ENCODE data around the gene ADAMTS8. TPM values are rescaled to one million over a fixed set of nuclear protein-coding genes. Genes with fewer than 3 reads are reported as not detected.

Gene ADAMTS8
- total and polyA plus RNA-seq, 2 donors (not counting 3 experiments of a cell fraction or from before 2014, with no cell fraction given) = not detected

- Histone ChIP-seq H3K9ac (replicated peaks; ENCODE audit: extremely low read depth, insufficient read depth, low read length) (no peak overlapping the region), H3K27me3 (ENCODE audit: control insufficient read depth in 2 of 2, insufficient read depth in 2 of 2, low read length in 2 of 2) (peaks cover 23 to 24% of the 10 kb centered on the region in 2 experiments), H2AFZ (ENCODE audit: low read depth, low read length) (no peak overlapping the region), H3K27ac (ENCODE audit: insufficient read depth, low read depth, low read length) (no peak overlapping the region), H3K4me1 (ENCODE audit: control insufficient read depth, extremely low read depth, insufficient read depth, low read length) (no peaks in the 10 kb centered on the region), H4K20me1 (replicated peaks; ENCODE audit: control insufficient read depth, extremely low read depth, insufficient read depth, low read length) (no peaks in the 10 kb centered on the region), H3K36me3 (ENCODE audit: control insufficient read depth in 2 of 2, extremely low read depth in 1 of 2, insufficient read depth in 2 of 2, low read length in 2 of 2) (no peaks in the 10 kb centered on the region), H3K4me3 (replicated peaks in 1 of 3; ENCODE audit: insufficient read depth in 1 of 3, low read depth in 1 of 3, low read length in 3 of 3) (no peak overlapping the region), H3K9me1 (replicated peaks; ENCODE audit: control insufficient read depth, extremely low read depth, insufficient read depth, low read length) (no peaks in the 10 kb centered on the region), H3K9me3 (replicated peaks; ENCODE audit: control insufficient read depth, insufficient read depth, low read length) (no peaks in the 10 kb centered on the region), H3K4me2 (ENCODE audit: insufficient read depth, low read length) (no peak overlapping the region), H3K79me2 (ENCODE audit: control insufficient read depth, insufficient read depth, low read length) (no peaks in the 10 kb centered on the region)
- no peak for FAIRE-seq
- no peak for TF ChIP-seq MAX (IDR thresholded peaks at IDR 0.05; ENCODE audit: insufficient read depth, insufficient read length)
- TF ChIP-seq EZH2 (IDR thresholded peaks at IDR 0.05; ENCODE audit: borderline replicate concordance, low read depth, low read length, severe bottlenecking) = no peak
- no peak for TF ChIP-seq MYC (IDR thresholded peaks at IDR 0.05; ENCODE audit: low read depth, low read length)
- TF ChIP-seq GATA2 (IDR thresholded peaks at IDR 0.05; ENCODE audit: insufficient read depth, insufficient read length, low read depth, low read length) = no peak
- TF ChIP-seq POLR2AphosphoS5 (IDR thresholded peaks at IDR 0.05; ENCODE audit: insufficient read depth, low read depth, low read length) = no peak
- no peak for TF ChIP-seq CTCF (IDR thresholded peaks at IDR 0.05; ENCODE audit: extremely low read depth in 1 of 2, insufficient read depth in 1 of 2, low read depth in 1 of 2, low read length in 2 of 2)
- no peak for TF ChIP-seq FOS (IDR thresholded peaks at IDR 0.05; ENCODE audit: borderline replicate concordance, insufficient read depth, low read length)
- no peak for TF ChIP-seq JUN (IDR thresholded peaks at IDR 0.05; ENCODE audit: borderline replicate concordance, insufficient read depth, insufficient read length, low read depth)
- no peak for TF ChIP-seq POLR2A (IDR thresholded peaks at IDR 0.05; ENCODE audit: low read depth, low read length)
- DNase-seq (ENCODE audit: low read depth, low spot score) = no peak
- ChIA-PET CTCF (interaction anchor here (0.9 to 12.3 kb wide), 10 partner anchors 8 to 1241 kb away, joined by 3 to 464 read pairs (median 16); partner anchors contain the start of gene SNX19), POLR2A (no interaction called here)
- intact Hi-C loops (cut with micrococcal nuclease) (loop anchor here (5.0 kb wide), 1 partner anchor 121 kb away; the partner anchor contains the start of gene ZBTB44), dilution Hi-C loops (cut with MboI; ENCODE audit: extremely low pct_ligation_motif_present, low sequenced_read_pairs) (loop anchor here (25.0 kb wide), 1 partner anchor 429 kb away; no protein-coding TSS in a partner anchor)
- no TSS peak for BruUV-seq (replicated peaks)
Measured at GRCh38 chr11:130433357-130433756, 4.9 kb upstream of the ADAMTS8 start.

All from endothelial cell of umbilical vein (primary cell).